ENCODE data around the gene LUZP2. TPM values are rescaled to one million over a fixed set of nuclear protein-coding genes. Genes with fewer than 3 reads are reported as not detected.

LUZP2 gene
- total and polyA plus RNA-seq, 4 donors = 0.05 TPM; not detected in 3

GRCh38 chr11:24575392-24575791 lies 78.5 kb downstream of the LUZP2 start:
- Histone ChIP-seq H3K4me3 (ENCODE audit: low read depth in 1 of 3, low read length in 3 of 3) (no peak overlapping the region), H3K27me3 (ENCODE audit: control insufficient read depth in 4 of 4, insufficient read depth in 4 of 4, low read length in 3 of 4) (no peaks in the 10 kb centered on the region), H3K9ac (ENCODE audit: low read depth in 1 of 2, low read length in 2 of 2) (no peak overlapping the region), H3K4me1 (ENCODE audit: control insufficient read depth in 4 of 4, insufficient read depth in 4 of 4, low read length in 3 of 4) (no peaks in the 10 kb centered on the region), H3K9me3 (ENCODE audit: control insufficient read depth in 4 of 4, low read length in 3 of 4) (no peaks in the 10 kb centered on the region), H3K27ac (ENCODE audit: low read depth in 1 of 2, low read length in 2 of 2) (no peak overlapping the region), H3K36me3 (ENCODE audit: control insufficient read depth in 4 of 4, insufficient read depth in 3 of 4, low read depth in 1 of 4, low read length in 3 of 4) (no peaks in the 10 kb centered on the region)
- WGBS = 49% methylated on average over 2 of the region's 2 CpGs
- TF ChIP-seq, protein P1, sequence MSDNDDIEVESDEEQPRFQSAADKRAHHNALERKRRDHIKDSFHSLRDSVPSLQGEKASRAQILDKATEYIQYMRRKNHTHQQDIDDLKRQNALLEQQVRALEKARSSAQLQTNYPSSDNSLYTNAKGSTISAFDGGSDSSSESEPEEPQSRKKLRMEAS (IDR thresholded peaks at IDR 0.05) = no peak
- TF ChIP-seq HNF4G (IDR thresholded peaks at IDR 0.05) (no peak), TAF1 (conservative IDR thresholded peaks at IDR 0.05) (no peak), NR2F2 (IDR thresholded peaks at IDR 0.05) (no peak), RAD21 (IDR thresholded peaks at IDR 0.05) (no peak), ZBTB33 (IDR thresholded peaks at IDR 0.05) (no peak), EGR1 (IDR thresholded peaks at IDR 0.05; ENCODE audit: low read depth in 2 of 2) (no peak), GABPA (IDR thresholded peaks at IDR 0.05 in 1 of 2, conservative IDR thresholded peaks at IDR 0.05 in 1 of 2) (no peak), JUND (IDR thresholded peaks at IDR 0.05) (no peak), SP1 (IDR thresholded peaks at IDR 0.05) (no peak), HNF4A (conservative IDR thresholded peaks at IDR 0.05) (no peak), FOXA1 (IDR thresholded peaks at IDR 0.05) (no peak), YY1 (IDR thresholded peaks at IDR 0.05) (no peak)
- TF ChIP-seq, protein P2, sequence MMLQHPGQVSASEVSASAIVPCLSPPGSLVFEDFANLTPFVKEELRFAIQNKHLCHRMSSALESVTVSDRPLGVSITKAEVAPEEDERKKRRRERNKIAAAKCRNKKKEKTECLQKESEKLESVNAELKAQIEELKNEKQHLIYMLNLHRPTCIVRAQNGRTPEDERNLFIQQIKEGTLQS (IDR thresholded peaks at IDR 0.05) = no peak
- TF ChIP-seq, protein P3, sequence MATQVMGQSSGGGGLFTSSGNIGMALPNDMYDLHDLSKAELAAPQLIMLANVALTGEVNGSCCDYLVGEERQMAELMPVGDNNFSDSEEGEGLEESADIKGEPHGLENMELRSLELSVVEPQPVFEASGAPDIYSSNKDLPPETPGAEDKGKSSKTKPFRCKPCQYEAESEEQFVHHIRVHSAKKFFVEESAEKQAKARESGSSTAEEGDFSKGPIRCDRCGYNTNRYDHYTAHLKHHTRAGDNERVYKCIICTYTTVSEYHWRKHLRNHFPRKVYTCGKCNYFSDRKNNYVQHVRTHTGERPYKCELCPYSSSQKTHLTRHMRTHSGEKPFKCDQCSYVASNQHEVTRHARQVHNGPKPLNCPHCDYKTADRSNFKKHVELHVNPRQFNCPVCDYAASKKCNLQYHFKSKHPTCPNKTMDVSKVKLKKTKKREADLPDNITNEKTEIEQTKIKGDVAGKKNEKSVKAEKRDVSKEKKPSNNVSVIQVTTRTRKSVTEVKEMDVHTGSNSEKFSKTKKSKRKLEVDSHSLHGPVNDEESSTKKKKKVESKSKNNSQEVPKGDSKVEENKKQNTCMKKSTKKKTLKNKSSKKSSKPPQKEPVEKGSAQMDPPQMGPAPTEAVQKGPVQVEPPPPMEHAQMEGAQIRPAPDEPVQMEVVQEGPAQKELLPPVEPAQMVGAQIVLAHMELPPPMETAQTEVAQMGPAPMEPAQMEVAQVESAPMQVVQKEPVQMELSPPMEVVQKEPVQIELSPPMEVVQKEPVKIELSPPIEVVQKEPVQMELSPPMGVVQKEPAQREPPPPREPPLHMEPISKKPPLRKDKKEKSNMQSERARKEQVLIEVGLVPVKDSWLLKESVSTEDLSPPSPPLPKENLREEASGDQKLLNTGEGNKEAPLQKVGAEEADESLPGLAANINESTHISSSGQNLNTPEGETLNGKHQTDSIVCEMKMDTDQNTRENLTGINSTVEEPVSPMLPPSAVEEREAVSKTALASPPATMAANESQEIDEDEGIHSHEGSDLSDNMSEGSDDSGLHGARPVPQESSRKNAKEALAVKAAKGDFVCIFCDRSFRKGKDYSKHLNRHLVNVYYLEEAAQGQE (IDR thresholded peaks at IDR 0.05) = no peak
- TF ChIP-seq, protein P4, sequence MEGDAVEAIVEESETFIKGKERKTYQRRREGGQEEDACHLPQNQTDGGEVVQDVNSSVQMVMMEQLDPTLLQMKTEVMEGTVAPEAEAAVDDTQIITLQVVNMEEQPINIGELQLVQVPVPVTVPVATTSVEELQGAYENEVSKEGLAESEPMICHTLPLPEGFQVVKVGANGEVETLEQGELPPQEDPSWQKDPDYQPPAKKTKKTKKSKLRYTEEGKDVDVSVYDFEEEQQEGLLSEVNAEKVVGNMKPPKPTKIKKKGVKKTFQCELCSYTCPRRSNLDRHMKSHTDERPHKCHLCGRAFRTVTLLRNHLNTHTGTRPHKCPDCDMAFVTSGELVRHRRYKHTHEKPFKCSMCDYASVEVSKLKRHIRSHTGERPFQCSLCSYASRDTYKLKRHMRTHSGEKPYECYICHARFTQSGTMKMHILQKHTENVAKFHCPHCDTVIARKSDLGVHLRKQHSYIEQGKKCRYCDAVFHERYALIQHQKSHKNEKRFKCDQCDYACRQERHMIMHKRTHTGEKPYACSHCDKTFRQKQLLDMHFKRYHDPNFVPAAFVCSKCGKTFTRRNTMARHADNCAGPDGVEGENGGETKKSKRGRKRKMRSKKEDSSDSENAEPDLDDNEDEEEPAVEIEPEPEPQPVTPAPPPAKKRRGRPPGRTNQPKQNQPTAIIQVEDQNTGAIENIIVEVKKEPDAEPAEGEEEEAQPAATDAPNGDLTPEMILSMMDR (IDR thresholded peaks at IDR 0.05; ENCODE audit: low read depth, low read length, missing input control) = no peak
- no peak for DNase-seq (ENCODE audit: low spot score)

DNA sequence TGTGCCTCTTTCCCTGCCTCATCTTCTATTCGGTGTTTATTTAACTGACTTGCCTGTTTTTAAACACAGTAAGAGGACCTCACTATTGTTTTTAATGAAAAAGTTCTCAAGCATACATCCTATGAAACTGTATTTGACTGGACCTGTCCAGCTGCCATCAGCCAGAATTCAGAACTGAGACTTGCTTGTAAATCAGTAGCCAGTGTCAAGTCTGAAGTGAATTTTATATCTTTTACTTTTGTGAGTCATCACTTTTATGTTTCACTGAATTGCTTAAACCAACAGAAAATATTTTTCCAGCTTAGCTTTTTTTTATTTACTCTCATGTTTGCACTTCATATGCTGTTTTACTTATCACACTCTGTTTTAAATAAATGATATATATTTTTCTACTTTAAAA lies 88.3 kb downstream of the LUZP2 start:
- Histone ChIP-seq H3K4me1 (ENCODE audit: control insufficient read depth in 4 of 4, insufficient read depth in 4 of 4, low read length in 3 of 4) (no peaks in the 10 kb centered on the region), H3K9ac (ENCODE audit: low read depth in 1 of 2, low read length in 2 of 2) (no peak overlapping the region), H3K36me3 (ENCODE audit: control insufficient read depth in 4 of 4, insufficient read depth in 3 of 4, low read depth in 1 of 4, low read length in 3 of 4) (no peaks in the 10 kb centered on the region), H3K9me3 (ENCODE audit: control insufficient read depth in 4 of 4, low read length in 3 of 4) (no peaks in the 10 kb centered on the region), H3K27me3 (ENCODE audit: control insufficient read depth in 4 of 4, insufficient read depth in 4 of 4, low read length in 3 of 4) (no peaks in the 10 kb centered on the region), H3K4me3 (ENCODE audit: low read depth in 1 of 3, low read length in 3 of 3) (no peak overlapping the region), H3K27ac (ENCODE audit: low read depth in 1 of 2, low read length in 2 of 2) (no peak overlapping the region)
- DNase-seq (ENCODE audit: low spot score) = no peak
- WGBS = 75% methylated on average over 1 of the region's 1 CpG
- TF ChIP-seq EGR1 (IDR thresholded peaks at IDR 0.05; ENCODE audit: low read depth in 2 of 2) = no peak
- no peak for TF ChIP-seq RXRA (IDR thresholded peaks at IDR 0.05)
- no peak for TF ChIP-seq HNF4A (conservative IDR thresholded peaks at IDR 0.05)
- TF ChIP-seq, protein P1 (IDR thresholded peaks at IDR 0.05) = no peak
- no peak for TF ChIP-seq RAD21 (IDR thresholded peaks at IDR 0.05)
- TF ChIP-seq JUND (IDR thresholded peaks at IDR 0.05) = no peak
- no peak for TF ChIP-seq HNF4G (IDR thresholded peaks at IDR 0.05)
- TF ChIP-seq GABPA (IDR thresholded peaks at IDR 0.05 in 1 of 2, conservative IDR thresholded peaks at IDR 0.05 in 1 of 2) = no peak
- TF ChIP-seq, protein P4 (IDR thresholded peaks at IDR 0.05; ENCODE audit: low read depth, low read length, missing input control) = no peak
- no peak for TF ChIP-seq YY1 (IDR thresholded peaks at IDR 0.05)
- no peak for TF ChIP-seq SP1 (IDR thresholded peaks at IDR 0.05)

Data from liver (tissue), 9 donors.